Neutrophil (primary cell): ENCODE data around the gene PHF20.
"Not testable (repeated sequence)": the region's sequence is repeated elsewhere in the genome, so short reads cannot be mapped to it uniquely, and the experiment has no call there.

Source experiments
- H3K27ac ChIP-seq: fragments of 200-600 bp; sonication (generic); 2 replicates; pipeline ENCODE4 v1.5.1; 2016; ENCODE audit warnings: mild to moderate bottlenecking, moderate library complexity
- H3K27me3 ChIP-seq: fragments of 200-600 bp; sonication (generic); 2 replicates; pipeline ENCODE4 v1.6.0; 2016; ENCODE audit warnings: mild to moderate bottlenecking
- H3K36me3 ChIP-seq: fragments of 200-600 bp; sonication (generic); 2 replicates; pipeline ENCODE4 v1.5.1; 2017
- H3K4me1 ChIP-seq, 2 experiments: fragments of 200-600 bp in 1 of 2; sonication (generic) in 1 of 2; 1 replicate in 1 of 2; 2 replicates in 1 of 2; pipeline versions ENCODE4 v1.5.1 to v1.6.1; 2013 to 2016; ENCODE audit warnings: low read depth in 1 of 2, low read length in 1 of 2, mild to moderate bottlenecking in 1 of 2, moderate library complexity in 1 of 2; ENCODE audit not compliant: control insufficient read depth in 1 of 2, insufficient read depth in 1 of 2
- H3K4me3 ChIP-seq, 2 experiments: fragments of 200-600 bp in 1 of 2; sonication (generic) in 1 of 2; 1 replicate in 1 of 2; 2 replicates in 1 of 2; pipeline ENCODE4 v1.5.1; 2013 to 2016; ENCODE audit warnings: low read depth in 1 of 2, low read length in 1 of 2, mild to moderate bottlenecking in 1 of 2, moderate library complexity in 1 of 2
- H3K9me3 ChIP-seq: fragments of 200-600 bp; sonication (generic); 2 replicates; pipeline ENCODE4 v1.5.1; 2016
- TF ChIP-seq, protein P1 (sequence below): fragments of 200-600 bp; sonication (generic); IDR thresholded peaks from 2 replicates; pipeline ENCODE4 v1.5.1; 2016; ENCODE audit warnings: antibody characterized with exemption

PHF20 gene

DNA sequence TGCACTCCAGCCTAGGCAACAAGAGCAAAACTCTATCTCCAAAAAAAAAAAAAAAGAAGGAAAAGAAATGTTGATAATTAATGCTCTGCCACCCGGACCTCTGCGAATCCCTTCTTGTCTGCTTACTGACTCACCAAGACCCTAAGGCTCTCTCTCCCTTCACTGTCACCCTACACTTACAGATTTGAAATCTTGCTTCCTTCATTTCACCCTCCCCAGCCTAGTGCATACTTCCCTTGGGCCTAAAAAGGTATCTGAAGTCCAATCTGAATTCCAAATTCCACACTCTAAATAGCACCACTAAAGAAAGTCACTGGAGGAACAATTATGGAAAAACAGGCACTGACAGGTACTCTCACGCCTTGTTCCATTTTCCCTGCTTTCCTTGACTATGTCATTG, 9.4 kb upstream of the PHF20 start:
- no peaks in the 10 kb centered on the region for H3K9me3 ChIP-seq
- no peak overlapping the region for H3K4me3 ChIP-seq
- H3K36me3 ChIP-seq = no peaks in the 10 kb centered on the region
- TF ChIP-seq, protein P1, sequence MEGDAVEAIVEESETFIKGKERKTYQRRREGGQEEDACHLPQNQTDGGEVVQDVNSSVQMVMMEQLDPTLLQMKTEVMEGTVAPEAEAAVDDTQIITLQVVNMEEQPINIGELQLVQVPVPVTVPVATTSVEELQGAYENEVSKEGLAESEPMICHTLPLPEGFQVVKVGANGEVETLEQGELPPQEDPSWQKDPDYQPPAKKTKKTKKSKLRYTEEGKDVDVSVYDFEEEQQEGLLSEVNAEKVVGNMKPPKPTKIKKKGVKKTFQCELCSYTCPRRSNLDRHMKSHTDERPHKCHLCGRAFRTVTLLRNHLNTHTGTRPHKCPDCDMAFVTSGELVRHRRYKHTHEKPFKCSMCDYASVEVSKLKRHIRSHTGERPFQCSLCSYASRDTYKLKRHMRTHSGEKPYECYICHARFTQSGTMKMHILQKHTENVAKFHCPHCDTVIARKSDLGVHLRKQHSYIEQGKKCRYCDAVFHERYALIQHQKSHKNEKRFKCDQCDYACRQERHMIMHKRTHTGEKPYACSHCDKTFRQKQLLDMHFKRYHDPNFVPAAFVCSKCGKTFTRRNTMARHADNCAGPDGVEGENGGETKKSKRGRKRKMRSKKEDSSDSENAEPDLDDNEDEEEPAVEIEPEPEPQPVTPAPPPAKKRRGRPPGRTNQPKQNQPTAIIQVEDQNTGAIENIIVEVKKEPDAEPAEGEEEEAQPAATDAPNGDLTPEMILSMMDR = no peak
- H3K27ac ChIP-seq = no peak overlapping the region
- H3K4me1 ChIP-seq = peaks cover 9 to 11% of the 10 kb centered on the region in 2 experiments
- no peaks in the 10 kb centered on the region for H3K27me3 ChIP-seq

DNA sequence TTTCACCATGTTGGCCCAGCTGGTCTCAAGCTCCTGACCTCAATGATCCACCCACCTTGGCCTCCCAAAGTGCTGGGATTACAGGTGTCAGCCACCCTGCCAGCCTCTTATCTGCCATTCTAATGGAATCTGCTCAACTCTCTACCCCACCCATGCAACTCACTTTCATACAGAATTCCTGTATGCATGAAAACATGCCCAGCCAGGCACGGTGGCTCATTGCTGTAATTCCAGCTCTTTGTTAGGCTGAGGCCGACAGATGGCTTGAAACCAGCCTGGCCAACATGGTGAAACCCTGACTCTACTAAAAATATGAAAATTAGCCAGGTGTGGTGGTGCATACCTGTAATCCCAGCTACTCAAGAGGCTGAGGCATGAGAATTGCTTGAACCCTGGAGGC, 6.9 kb upstream of the PHF20 start:
- not testable (repeated sequence) for H3K27ac ChIP-seq
- H3K4me1 ChIP-seq = peaks cover 34 to 36% of the 10 kb centered on the region in 2 experiments

DNA sequence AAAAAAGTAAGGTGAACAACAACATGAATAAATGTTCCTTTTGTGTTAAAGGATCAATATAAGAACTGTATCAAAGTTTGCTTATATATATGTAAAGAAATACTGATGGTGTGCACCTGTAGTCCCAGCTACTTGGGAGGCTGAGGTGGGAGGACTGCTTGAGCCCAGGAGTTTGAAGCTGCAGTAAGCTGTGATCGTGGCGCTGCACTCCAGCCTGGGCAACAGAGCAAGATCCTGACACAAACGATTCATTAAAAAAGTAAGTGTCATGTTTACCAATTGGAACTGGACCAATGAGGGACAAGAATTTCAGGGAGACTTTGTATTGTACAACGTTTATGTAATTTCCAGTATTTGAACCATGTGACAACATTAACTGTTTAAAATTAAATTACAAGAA, 5.0 kb upstream of the PHF20 start:
- no peaks in the 10 kb centered on the region for H3K9me3 ChIP-seq
- no peaks in the 10 kb centered on the region for H3K36me3 ChIP-seq
- peak overlapping the region; percentile 96 for H3K27ac ChIP-seq
- TF ChIP-seq, protein P1 = no peak
- H3K4me3 ChIP-seq = no peak overlapping the region
- H3K27me3 ChIP-seq = no peaks in the 10 kb centered on the region
- peaks cover 52% of the 10 kb centered on the region in 2 experiments for H3K4me1 ChIP-seq

More for the DNA sequence above, 6.9 kb upstream of the PHF20 start:
- H3K9me3 ChIP-seq, H3K4me3 ChIP-seq, H3K27me3 ChIP-seq, H3K36me3 ChIP-seq: not testable (repeated sequence)

DNA sequence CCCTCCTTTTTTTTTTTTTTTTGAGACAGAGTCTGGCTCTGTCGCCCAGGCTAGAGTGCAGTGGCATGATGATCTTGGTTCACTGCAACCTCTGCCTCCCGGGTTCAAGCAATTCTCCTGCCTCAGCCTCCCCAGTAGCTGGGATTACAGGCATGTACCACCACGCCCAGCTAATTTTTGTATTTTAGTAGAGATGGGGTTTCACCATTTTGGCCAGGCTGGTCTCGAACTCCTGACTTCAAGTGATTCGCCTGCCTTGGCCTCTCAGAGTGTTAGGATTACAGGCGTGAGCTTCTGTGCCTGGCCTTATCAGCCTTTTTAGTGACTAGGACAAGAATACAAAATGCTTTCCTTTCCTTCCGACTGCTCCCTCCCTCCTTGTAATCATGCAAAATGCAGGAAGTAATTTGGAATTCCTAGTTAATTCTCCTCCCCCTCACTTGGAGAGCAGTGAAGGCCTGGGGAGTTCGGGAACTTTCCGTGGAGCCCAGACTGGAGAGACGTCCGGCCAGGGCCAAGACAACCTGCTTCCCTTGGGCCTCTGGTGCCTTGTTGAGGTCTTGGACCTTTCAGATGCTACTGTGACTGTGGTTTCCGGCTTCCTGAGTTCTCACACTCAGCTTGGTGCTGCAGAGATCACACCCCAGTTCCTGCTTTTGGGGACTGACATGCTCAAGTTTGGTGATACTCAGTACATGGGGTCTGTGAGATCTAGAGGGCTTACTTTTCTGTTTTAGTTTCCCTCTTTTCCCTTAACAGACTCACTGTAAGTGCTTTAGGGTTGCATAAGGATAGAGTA, 3.9 kb upstream of the PHF20 start:
- H3K4me3 ChIP-seq = peak overlapping the region; percentile 45 to 55
- no peaks in the 10 kb centered on the region for H3K36me3 ChIP-seq
- no peaks in the 10 kb centered on the region for H3K27me3 ChIP-seq
- peak overlapping the region; percentile 96 for H3K27ac ChIP-seq
- TF ChIP-seq, protein P1 = no peak
- peaks cover 57% of the 10 kb centered on the region in 2 experiments for H3K4me1 ChIP-seq
- no peaks in the 10 kb centered on the region for H3K9me3 ChIP-seq

DNA sequence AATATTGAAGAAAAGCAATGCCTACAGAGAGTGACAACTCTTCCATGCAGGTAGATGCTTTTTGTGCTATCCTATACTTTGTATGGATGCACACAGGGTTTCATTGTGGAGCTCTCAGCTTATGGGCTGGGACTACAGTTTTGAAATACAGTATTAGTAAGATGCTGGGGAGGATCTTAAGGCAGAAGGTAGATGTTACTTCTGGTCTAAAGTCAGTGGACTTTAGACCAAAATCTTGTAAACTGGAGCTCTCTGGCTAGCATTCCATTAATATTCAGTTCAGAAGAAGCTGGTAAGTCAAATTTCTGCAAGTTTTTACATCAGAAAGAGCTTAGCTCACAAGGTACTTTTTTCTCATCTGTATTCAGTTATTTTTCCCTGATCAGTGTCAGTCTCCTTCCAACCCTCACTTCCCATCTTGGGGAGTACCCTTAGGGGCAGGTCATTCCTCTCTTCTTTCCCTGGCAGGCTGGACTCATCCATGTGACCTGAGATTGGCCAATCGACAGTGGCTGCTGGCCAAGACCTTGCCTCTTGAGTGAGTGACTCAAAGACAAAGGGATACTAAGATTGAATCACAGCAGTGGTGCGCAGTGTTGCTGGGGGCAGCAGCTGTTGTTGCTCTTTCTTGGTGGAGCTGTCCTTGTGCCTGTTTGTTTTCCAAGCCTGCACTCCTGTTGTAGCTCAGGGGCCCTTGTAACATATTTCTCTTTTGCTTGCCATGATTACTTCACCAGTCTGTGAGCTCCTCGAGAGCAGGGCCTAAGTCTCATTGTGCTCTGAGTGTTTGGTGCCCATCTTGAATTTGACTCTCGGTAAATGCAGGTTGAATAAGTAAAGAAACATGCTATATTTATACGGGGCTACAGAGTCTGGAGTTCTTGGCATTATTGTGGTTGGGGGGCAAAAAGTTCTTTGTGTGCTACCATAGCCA, 2.8 kb upstream of the PHF20 start:
- Histone ChIP-seq H3K27me3 (no peaks in the 10 kb centered on the region), H3K27ac (peak overlapping the region; percentile 96), H3K9me3 (no peaks in the 10 kb centered on the region), H3K4me1 (peaks cover 67 to 69% of the 10 kb centered on the region in 2 experiments), H3K4me3 (peak overlapping the region; percentile 45 to 55), H3K36me3 (no peaks in the 10 kb centered on the region)
- TF ChIP-seq, protein P1 = no peak

DNA sequence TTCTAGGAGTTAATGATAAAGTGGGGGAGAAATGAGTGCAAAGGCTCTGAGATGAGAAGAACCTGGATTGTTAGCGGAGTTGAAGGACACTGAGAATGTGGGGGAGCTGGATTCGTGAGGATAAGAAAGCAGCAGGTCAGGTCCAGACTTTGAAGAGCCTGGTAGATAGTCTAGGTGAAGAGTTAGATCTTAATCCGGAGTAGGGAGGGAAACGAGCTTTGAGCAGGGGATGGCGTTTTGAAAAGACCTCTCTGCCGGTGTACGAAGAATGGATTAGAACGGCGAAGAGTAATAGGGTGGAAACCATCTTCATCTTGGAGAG, 487 bp upstream of the PHF20 start:
- H3K36me3 ChIP-seq = no peaks in the 10 kb centered on the region
- TF ChIP-seq, protein P1 = no peak
- H3K4me3 ChIP-seq = peak overlapping the region; percentile 50 to 88
- H3K4me1 ChIP-seq = peaks cover 73 to 75% of the 10 kb centered on the region in 2 experiments
- no peaks in the 10 kb centered on the region for H3K27me3 ChIP-seq
- H3K27ac ChIP-seq = peak overlapping the region; percentile 98
- no peaks in the 10 kb centered on the region for H3K9me3 ChIP-seq
